Activated gamma-delta T cell treated with anti-CD3 and anti-CD28 coated beads, Interleukin-2, amount 50 U/mL, for 16 hours (primary cell): Measurements from ENCODE around the gene ERC2.
"Not testable (repeated sequence)": the region's sequence is repeated elsewhere in the genome, so short reads cannot be mapped to it uniquely, and the experiment has no call there.

Experiments used
- DNase-seq: peaks from one replicate; pipeline ENCODE4 v3.0.0-alpha.2; 2020; ENCODE audit warnings: low read depth

Gene ERC2

DNA sequence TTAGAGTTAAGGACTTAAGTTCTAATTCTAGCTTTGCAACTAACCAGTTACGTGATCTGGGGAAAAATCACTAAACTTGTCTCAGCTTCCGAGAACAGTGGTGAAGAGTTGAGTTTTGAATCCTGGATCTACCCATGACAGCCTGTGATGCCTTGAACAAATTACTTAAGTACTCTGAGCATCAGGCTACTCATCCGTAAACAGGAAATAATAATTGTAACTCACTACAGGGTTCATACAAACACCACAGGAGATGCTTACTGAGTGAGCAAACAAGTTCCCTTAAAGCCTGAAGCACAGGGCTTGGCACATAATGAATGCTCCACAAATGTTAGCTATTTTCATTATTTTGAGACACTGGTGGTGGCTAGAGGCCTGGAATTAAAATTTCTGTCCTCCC lies 158.8 kb downstream of the ERC2 start:
- no peak for DNase-seq

DNA sequence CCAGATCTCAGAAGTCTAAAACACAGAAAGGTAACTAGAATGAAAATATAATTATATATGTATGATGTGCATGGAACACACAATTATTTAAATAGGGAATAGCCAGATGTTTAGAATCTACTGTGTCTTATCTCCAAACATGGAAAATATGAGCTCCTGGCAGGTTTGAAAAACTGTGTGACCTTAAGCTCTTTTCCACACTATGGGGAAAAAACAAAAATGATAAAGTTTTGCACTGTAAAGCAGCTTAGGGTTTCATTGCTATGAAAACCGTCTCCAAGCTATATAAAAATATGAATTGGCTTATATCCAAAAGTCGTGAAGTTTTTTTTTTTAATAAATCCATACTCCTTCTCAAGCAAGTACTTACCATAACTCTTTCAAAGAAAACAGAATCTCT lies 159.8 kb downstream of the ERC2 start:
- no peak for DNase-seq

DNA sequence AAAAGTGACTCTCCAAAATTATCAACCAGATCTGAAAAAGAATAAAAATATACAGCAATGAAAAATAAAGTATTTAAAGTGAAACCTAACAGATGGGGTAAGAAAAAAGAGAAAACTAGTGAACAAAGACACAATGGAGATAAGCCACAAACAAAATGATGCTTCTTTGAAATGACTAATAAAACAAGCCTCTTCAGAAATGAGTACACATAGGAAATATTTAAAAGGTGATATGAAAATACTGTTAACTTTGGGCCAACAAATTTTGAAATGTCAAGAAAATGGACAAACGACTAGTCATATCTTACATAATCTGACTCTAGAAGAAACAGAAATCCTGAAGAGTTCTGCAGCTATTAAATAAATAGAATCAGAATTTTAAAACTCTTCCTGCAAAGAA lies 164.2 kb downstream of the ERC2 start:
- DNase-seq: no peak

DNA sequence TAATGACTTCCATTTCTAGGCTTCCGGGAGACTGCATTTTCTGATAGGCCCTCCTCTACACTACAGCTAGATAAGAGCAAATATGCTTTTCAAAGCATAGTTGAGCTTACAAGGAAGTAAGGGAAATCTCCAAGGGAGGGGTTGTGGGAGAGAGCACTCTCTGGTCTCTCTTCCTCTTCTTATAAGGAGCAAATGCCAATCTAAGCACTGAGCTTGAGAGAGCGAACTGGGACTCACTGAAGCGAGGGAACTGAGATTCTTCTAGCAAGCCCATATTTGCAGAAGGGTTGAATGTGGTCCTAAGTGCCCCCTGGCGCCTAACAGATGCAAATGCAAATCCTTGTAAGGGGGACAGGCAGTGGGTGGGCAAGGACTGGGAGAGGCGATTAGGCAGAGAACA lies 164.8 kb downstream of the ERC2 start:
- no peak for DNase-seq

DNA sequence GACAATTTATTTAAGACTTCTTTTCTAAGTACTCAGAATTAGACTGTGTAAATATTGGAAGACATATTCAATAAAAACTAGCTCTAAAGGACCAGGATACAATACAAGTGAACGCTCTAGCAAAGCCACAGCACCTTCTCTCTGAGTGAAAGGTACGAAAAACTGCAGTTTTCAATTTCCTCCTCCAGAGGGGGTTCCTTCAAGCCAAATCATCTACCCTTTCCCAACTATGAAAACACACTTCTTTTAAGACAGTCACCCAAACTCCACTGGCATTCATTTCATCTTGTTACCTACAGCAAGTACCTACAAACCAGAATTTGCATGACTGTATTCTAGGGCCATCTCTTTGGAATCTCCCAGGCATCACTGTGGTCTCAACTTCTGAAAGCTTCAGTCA lies 165.8 kb downstream of the ERC2 start:
- no peak for DNase-seq

DNA sequence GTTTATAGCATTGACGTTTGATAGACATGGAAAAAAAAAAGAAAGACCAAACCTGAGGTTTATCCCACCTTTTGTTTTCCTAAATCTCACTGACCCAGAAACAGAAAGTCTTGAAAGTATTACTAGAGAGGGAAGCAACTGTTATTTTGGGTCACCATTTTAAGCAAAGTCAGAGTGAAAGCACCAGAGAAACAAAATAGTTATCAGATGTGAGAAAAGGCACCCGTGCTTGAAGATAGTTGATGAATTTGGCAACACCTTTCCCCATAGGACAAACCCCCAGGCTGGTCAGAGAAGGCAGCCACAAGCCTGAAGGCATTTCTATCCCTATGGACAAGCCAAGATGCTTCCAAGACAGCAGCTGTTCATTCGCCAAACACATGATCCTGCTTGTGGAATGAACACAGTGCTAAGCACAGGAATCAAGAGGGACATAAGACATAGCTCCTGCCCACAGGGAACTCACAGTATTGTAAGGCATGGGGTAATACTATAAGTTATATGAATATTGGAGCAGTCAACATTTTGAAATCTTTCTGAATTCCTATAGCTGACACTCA lies 170.9 kb downstream of the ERC2 start:
- DNase-seq: no peak

DNA sequence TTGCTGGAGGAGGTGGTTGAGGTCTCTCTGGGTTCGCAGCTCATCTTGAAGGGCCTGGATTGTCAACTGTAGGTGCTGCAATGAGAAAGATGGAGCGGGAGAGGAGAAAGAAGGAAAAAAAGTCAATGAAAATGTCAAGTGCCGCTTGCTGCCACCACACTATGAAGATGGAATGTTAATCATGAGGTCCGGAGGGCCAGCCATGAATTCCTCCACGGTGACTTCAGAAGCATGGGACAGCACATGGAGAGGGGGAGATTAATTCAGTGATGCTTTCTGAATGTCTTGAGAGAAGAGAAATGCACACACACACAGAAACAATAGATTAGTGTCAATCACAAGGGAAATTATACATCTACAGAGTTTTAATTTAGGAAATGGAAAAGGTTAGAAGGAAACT lies 171.9 kb downstream of the ERC2 start:
- no peak for DNase-seq

DNA sequence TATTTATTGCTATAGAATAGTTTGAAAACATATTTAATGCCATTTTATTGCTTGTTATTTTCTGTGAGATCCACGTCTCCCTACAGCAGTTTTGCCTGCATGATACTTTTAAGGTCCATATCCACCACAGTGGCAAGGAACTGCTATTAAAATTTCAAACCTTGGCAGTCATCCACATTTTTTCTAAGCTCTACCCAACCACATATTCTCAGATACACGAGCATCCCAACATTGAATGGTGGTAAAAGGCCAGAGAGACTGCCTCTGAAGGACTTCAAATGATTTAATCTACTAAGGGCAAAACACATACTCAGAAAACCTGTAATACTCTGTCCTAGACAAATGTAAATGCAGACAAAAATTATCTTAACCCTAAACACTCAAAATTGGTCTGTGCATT lies 173.1 kb downstream of the ERC2 start:
- no peak for DNase-seq

DNA sequence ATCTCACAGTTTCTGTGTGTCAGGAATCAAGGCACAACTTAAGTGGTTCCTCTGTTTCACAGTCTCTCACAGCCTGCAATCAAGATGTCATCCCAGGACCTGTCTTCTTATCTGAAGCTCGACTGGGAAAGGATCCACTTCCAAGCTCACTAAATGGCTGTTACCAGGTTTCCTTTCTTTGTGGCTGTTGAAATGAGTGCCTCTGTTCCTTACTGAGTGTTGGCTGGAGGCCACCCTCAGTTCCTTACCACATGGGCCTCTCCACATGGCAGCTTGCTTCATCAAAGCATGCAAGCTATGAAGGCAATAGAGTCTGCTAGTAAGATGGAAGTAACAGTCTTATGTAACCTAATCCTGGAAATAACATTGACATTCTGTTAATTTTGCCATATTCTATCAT lies 174.0 kb downstream of the ERC2 start:
- no peak for DNase-seq

DNA sequence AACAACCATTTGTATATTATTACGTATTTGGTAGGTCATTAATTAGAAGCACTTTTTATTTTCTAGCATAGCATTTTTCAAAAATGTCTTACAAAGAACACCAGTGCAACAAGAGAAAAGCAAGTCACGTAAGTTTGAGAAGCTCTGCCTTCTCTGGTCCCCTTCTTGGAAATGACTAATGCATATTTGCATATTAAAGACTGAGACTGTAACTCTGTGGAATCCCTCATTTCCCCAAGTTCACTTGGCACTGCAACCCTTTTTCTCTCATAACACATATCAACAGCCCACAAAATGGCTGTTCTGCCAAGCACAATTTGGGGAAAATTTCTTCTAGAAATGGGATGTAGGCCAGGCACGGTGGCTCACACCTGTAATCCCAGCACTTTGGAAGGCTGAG lies 176.3 kb downstream of the ERC2 start:
- no peak for DNase-seq

DNA sequence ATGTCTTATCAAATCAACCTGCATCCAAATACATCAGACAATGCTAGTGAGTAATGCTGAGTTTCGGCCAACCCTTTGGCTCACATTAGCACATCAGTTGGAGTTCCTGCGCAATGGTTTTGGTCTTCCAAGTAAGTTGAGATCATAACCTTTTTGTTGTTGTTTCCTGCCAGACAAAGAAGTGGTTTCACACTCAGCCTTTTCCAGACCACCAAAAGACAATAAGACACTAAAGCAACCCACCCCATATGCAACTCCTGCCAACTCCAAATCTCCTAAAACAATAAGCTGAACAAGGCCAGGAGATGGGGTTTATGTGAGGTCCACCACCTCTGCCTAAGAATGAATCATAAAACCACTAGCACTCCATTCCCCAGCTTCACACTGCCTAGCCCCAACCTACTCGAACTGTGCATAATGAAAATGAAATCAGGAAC lies 177.0 kb downstream of the ERC2 start:
- no peak for DNase-seq

DNA sequence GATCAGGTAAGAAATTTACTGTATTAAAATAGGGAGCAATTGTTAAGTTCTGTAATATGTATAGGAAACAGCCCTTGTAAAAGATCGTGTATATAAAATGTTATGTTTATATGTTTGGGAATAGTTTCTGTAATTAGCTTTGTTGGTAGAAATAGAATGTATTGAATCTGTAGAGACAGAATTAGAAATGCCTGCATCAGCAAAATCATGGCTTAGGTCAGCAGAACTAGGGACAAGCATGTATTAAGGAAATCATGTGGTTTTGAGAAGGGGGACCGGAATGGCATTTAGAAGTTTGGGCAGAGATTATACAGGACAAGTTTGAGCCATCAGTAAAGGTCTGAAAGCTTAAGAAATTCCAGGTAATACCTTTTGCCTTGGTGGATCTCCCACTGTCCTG lies 177.9 kb downstream of the ERC2 start:
- DNase-seq: no peak

DNA sequence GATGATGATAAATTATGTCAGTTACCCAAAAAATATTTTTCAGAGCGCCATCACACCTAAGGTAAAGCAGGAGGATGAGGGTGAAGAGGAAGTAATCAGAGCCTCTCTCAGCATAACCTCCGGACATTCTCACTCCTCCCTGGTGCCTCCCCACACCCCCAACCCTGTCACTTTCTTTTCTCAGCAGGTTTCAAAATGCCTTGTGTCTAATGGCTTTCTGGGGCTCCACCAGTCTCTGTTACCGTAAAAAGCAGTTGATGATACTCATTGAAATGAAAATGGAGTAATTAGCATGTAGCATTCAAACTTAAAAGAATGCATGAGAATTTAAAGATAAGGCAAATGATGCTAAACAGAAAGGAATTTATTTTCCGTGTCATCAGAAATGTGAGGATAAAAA lies 180.0 kb downstream of the ERC2 start:
- no peak for DNase-seq

DNA sequence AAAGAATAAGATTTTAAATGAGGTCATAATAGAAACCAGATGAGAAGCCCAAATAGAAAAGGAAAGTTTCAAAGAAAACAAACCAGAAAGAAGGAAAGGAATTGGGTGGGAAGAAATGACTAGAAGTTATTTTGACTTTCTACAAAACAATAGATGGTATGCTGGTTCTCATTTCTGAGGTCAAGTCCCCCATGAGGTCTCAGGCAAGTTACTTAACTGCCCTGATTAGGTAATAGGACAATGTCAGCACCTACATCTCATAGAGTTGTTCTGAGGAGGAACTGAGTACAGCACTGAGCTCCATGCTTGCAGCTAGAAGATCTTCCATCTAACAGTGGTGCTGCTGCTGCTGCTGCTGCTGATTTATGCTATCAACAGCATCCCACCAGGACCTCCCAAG lies 185.9 kb downstream of the ERC2 start:
- no peak for DNase-seq

DNA sequence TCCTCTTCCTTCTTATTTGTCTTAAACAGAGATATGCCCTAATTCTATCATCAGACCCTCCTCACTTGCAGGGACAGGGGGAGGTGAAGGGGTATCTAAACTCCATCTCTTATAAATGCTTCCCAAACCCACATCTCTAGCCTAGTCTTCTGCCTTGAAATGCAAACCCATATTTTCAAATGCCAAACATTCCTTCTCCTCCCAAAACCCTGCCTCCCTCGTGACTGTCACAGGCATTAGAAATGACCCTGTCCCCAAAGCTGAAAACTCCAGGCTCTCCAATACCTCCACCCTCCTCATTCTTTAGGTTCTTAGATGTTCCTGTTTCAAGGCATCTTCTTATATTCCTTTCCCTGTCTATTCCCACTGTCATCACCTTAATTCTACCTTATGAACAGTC lies 191.0 kb downstream of the ERC2 start:
- DNase-seq: no peak

DNA sequence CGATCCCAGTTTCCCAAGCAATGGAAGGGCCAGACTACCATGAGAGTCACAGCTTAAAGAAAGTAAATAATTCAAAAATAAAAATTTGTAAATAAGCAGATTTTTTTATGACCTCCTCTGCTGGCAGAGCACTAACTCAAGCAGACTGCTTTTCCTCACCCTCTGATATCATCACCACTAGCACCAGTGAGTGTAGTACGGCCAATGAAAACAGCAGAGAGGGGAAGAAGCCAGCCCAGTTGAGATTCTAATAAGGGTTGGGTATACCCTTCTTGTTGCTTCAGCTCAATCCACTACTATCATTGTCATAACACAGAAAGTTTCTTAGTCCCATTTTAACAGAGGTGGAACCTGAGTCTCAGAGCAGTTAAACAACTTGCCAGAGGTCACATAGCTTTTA lies 193.1 kb downstream of the ERC2 start:
- DNase-seq: no peak

DNA sequence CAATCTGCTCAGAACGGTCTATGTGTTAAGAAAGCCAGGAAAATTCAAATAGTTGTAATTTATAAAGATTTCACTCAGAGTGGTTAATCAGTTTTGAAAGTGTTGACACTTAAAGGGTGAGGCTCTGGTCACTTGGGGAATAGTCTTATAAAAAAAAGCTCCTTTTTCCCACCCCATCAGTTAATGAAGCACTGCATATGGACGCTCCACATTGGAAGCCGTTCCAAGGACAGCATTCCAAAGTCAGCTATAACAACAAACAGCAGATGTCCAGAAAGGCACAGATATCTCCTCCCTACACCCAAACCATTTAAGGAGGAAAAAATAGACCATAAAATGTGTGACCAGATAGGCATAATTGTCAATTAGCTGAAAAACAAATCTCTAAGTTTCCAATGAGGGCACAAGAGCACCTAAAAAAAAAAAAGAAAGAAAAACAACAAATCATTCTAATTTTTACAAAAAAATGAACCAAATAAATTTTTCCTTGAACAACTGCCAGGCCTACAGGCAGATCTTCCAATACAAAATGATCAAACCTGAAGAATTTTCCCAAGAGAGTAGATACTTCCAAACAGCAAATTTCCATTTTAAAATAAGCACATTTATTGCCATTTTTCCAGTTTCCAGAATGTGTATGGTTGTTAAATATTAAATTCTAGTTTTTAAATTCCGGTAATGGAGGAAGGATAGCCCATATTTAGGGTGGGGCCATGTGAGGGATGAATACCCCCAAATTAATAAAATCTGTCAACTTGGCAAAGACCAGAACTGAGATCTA lies 198.3 kb downstream of the ERC2 start:
- no peak for DNase-seq

DNA sequence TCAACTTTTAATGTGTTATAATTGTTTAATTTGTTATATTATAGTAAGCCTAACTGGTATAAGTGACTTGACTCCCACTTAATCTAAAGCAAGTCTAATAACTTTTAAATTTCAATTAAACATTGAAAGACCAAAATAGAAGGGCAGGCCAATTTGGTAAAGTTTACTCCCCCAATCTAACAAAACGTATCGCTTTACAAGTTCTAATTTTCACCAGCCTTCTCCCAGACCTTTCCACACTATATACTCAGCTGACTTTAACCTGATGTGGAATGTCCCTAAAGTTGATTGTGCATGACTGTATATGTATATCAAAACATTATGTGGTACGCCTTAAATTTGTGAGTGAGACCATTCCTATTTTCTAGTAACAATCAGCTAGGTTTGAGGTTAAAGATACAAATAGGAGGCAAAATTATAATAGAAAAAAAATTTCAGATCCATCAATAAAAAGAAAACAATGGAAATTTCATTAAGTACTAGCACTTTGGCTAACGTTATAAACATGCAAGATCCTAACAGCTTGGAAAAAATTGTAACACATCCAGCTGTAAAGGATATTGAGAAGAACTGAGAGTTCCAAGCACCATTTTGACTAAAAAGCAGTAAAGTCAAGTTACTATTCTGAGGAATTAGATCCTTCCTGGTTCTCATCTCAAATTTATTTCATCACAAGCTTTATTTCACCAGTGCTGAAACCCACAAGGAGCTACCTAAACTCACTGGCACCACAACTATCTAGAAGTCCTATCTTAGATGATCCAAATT lies 199.5 kb downstream of the ERC2 start:
- DNase-seq: no peak

DNA sequence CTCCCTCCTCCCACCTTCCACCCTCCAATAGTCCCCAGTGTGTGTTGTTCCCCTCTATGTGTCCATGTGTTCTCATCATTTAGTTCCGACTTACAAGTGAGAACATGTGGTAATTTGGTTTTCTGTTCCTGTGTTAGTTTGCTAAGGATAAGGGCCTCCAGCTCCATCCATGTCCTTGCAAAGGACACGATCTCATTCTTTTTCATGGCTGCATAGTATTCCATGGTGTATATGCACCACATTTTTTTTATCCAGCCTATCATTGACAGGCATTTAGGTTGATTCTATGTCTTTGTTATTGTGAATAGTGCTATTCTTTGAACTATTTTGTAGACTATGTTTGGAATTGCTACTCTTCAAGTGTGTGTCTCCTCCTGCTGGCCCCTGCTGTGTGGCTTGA lies 206.4 kb downstream of the ERC2 start:
- not testable (repeated sequence) for DNase-seq

DNA sequence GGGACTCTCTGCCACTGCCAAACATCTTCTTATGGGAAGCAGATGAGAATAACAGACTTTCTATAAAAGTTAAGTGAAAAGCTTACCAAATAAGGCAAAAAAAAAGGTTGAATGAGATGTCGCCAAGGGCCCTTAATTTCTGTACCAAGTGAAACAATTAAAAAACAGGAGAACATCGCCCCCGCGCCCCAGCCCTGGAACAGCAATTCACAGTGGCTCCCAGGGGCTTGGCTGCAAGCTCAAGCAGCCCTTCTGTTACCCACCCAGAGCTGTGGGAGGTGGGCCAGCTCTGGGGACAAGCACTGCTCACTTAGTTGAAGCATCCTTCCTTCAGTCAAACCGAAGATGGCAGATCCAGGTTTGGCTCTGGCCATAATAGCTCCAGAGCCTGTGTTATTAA lies 208.0 kb downstream of the ERC2 start:
- no peak for DNase-seq

DNA sequence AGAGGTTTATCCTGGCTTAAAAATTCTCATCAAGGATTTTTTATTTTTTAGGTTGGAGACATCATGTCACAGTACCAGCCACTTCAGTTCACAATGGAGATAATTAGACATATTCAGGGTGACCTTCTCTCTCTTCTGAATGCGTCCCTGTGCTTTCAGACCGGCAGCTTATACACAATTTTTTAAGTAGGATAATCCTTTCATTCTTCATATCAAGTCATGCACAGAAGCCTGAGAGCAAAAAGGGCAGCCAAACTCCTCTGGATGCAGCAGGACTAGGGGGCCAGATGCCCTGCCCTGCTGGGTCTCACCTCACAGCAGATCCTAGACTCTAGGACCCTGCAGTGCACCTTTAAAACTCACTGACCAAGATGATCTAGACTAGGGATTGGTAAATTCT lies 210.4 kb downstream of the ERC2 start:
- no peak for DNase-seq

DNA sequence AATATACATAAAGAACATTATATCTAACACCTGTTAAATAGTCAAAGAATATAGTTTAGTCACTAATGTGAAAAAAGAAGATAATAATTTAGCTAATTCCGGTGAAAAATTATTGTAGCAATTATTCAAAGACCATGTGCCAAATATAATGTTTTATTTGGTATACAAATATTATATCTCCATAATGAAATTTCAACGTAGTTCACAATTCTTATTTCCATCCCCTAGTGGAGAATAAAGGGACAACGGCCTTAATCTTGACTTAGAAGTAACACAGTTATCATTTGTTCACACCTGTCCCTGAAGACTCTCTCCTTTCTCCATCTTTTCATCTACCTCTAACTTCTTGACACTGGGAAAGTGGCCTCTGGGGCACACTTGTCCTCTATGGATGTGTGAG lies 213.4 kb downstream of the ERC2 start:
- no peak for DNase-seq

DNA sequence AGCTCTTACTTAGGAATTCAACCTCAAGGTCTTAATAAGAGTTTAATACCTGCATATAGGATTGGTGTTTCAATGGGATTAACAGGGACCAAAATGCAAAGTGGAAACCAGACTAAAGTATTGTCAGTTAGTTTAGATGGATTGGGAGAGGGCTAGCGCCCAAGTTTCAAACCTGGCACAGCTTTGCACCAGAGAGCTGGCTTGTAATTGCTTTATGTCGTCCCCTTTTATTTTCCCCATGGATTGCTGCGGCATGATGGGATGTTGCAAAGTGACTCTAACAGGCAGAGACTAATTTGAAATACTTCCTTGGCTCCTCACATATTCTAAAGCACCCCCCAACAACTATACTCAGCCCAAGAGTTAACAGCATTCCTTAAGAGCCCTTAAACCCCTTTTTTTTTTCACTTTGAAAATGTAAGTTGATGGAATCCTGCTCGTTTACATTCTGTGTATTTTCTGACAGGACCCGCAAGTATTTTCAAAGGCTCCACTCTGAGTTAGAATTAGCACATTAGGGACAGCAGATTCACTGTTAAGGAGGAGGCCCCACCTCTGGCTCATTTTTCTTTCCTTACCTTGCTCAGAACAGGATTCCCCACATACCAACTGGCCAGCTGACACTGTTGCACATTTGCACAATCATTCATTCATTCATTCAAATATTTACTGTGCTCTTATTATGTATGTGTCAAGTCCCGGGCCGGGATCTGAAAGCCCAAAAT lies 214.2 kb downstream of the ERC2 start:
- DNase-seq: no peak
